Ovary (tissue), 3 donors: Measurements from ENCODE around the gene RPS17.
"Not testable (repeated sequence)": the region's sequence is repeated elsewhere in the genome, so short reads cannot be mapped to it uniquely, and the experiment has no call there.

ENCODE experiments used
- EP300 ChIP-seq: sonication (generic); formaldehyde crosslinking; IDR thresholded peaks from one replicate; pipeline ENCODE4 v1.6.1; 2017; ENCODE audit warnings: antibody characterized with exemption
- POLR2A ChIP-seq: fragments of 450-650 bp; IDR thresholded peaks from one replicate; pipeline ENCODE4 v1.6.1; 2017; ENCODE audit warnings: antibody characterized with exemption, mild to moderate bottlenecking, moderate library complexity
- TF ChIP-seq, protein P1 (sequence below), 3 donors: fragments of 450-650 bp in 2 of 3; fragments of 200-600 bp in 1 of 3; IDR thresholded peaks; one replicate each; pipeline versions ENCODE4 v1.5.1 to v1.8.0; 2016 to 2022; ENCODE audit warnings: antibody characterized with exemption in 3 of 3, mild to moderate bottlenecking in 1 of 3
- donor health status: DM: no; HTN: no; CAD: no.

DNA sequence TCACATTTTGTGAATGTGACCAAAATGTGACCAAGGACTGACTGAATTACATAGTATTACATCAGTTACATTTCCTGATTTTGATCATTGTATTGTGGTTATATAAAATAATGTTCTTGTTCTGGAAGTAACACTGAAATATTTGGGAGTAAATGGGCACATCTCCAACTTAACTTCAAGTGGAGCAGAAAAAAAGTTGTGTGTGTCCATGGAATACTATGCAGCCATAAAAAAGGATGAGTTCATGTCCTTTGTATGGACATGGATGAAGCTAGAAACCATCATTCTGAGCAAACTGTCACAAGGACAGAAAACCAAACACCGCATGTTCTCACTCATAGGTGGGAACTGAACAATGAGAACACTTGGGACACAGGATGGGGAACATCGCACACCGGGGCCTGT is 5.8 kb downstream of the RPS17 start:
- TF ChIP-seq POLR2A, EP300: not testable (repeated sequence)
- TF ChIP-seq, protein P1, sequence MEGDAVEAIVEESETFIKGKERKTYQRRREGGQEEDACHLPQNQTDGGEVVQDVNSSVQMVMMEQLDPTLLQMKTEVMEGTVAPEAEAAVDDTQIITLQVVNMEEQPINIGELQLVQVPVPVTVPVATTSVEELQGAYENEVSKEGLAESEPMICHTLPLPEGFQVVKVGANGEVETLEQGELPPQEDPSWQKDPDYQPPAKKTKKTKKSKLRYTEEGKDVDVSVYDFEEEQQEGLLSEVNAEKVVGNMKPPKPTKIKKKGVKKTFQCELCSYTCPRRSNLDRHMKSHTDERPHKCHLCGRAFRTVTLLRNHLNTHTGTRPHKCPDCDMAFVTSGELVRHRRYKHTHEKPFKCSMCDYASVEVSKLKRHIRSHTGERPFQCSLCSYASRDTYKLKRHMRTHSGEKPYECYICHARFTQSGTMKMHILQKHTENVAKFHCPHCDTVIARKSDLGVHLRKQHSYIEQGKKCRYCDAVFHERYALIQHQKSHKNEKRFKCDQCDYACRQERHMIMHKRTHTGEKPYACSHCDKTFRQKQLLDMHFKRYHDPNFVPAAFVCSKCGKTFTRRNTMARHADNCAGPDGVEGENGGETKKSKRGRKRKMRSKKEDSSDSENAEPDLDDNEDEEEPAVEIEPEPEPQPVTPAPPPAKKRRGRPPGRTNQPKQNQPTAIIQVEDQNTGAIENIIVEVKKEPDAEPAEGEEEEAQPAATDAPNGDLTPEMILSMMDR (IDR thresholded peaks at IDR 0.05), result not testable (repeated sequence)
